ENCODE results near the gene SLAMF7. TPM values are rescaled to one million over a fixed set of nuclear protein-coding genes. Genes with fewer than 3 reads are reported as not detected.
A peak's percentile ranks its signal among the peaks of the same experiment; 100 is the strongest.
"Not testable (repeated sequence)": the region's sequence is repeated elsewhere in the genome, so short reads cannot be mapped to it uniquely, and the experiment has no call there.

Gene SLAMF7, protein sequence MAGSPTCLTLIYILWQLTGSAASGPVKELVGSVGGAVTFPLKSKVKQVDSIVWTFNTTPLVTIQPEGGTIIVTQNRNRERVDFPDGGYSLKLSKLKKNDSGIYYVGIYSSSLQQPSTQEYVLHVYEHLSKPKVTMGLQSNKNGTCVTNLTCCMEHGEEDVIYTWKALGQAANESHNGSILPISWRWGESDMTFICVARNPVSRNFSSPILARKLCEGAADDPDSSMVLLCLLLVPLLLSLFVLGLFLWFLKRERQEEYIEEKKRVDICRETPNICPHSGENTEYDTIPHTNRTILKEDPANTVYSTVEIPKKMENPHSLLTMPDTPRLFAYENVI
- total RNA-seq: 1 to 10 TPM; 2.5 to 3.9 (median 2.7) TPM

DNA sequence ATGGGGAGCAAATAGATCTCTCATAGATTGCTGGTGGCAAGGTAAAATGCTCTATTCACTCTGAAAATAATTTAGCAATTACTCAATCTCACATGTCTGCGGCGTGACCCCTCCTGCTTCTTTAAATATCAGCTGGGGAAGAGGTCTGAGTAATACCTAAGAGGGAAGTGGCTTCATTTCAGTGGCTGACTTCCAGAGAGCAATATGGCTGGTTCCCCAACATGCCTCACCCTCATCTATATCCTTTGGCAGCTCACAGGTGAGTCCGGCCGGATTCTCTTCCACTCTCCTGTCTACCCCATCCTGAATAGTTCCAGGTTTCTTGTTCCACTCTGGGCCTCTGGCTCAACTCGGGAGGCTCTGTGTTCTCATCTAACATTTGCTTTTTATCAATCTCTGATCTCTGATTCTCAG is at the start of gene SLAMF7:
Gene SLAMF7, plus strand, starts transcription at position 150 of the 414 bp plus-strand sequence. Its CDS starts 55 bp downstream, at position 205.
- peak in 2 of 3 donors; percentile 67 to 70 for DNase-seq
- H3K4me3 ChIP-seq: peak within 1 kb of the TSS in 3 of 4 donors; percentile 6 to 31 (median 21)

DNA sequence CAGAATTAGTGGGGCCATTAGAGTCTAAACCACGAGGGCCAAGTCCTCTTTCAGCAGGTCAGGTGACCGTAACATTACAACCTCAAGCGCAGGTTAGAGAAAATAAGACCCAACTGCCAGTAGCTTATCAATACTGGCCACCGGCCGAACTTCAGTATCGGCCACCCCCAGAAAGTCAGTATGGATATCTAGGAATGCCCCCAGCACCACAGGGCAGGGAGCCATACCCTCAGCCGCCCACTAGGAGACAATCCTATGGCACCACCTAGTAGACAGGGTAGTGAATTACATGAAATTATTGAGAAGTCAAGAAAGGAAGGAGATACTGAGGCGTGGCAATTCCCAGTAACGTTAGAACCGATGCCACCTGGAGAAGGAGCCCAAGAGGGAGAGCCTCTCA is 46.7 kb upstream of the SLAMF7 start:
- not testable (repeated sequence) for H3K27me3 ChIP-seq, H3K4me1 ChIP-seq, H3K4me3 ChIP-seq, H3K9me3 ChIP-seq, DNase-seq, H3K36me3 ChIP-seq, H3K27ac ChIP-seq
- TF ChIP-seq, protein P1, sequence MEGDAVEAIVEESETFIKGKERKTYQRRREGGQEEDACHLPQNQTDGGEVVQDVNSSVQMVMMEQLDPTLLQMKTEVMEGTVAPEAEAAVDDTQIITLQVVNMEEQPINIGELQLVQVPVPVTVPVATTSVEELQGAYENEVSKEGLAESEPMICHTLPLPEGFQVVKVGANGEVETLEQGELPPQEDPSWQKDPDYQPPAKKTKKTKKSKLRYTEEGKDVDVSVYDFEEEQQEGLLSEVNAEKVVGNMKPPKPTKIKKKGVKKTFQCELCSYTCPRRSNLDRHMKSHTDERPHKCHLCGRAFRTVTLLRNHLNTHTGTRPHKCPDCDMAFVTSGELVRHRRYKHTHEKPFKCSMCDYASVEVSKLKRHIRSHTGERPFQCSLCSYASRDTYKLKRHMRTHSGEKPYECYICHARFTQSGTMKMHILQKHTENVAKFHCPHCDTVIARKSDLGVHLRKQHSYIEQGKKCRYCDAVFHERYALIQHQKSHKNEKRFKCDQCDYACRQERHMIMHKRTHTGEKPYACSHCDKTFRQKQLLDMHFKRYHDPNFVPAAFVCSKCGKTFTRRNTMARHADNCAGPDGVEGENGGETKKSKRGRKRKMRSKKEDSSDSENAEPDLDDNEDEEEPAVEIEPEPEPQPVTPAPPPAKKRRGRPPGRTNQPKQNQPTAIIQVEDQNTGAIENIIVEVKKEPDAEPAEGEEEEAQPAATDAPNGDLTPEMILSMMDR (IDR thresholded peaks at IDR 0.05): peak in 2 of 6 experiments; percentile 21 to 45

More for the DNA sequence above, at the start of gene SLAMF7:
- H3K27ac ChIP-seq: peak within 1 kb of the TSS; percentile 41 to 59 (median 50)
- no peaks in the 10 kb centered on the region for H3K27me3 ChIP-seq
- peak in 1 of 2 donors; percentile 23 for TF ChIP-seq POLR2A (IDR thresholded peaks at IDR 0.05)
- TF ChIP-seq, protein P1 (IDR thresholded peaks at IDR 0.05): no peak
- no peaks in the 10 kb centered on the region for H3K4me1 ChIP-seq
- peaks cover 0 to 3% (median 0%) of the 10 kb centered on the region in 4 donors for H3K9me3 ChIP-seq
- no peaks in the 10 kb centered on the region for H3K36me3 ChIP-seq

GRCh38 chr1:160702100-160702499 is 36.9 kb upstream of the SLAMF7 start:
- Histone ChIP-seq H3K36me3 (no peaks in the 10 kb centered on the region), H3K4me3 (no peak overlapping the region), H3K4me1 (peaks cover 0 to 12% (median 3%) of the 10 kb centered on the region in 4 donors), H3K27me3 (no peaks in the 10 kb centered on the region), H3K27ac (no peak overlapping the region), H3K9me3 (no peaks in the 10 kb centered on the region)
- TF ChIP-seq POLR2A (IDR thresholded peaks at IDR 0.05): no peak
- TF ChIP-seq, protein P1 (IDR thresholded peaks at IDR 0.05): no peak
- no peak for DNase-seq

- H3K9me3 ChIP-seq: no peaks in the 10 kb centered on the region
- H3K27ac ChIP-seq: peak overlapping the region in 1 of 4 donors; percentile 88
- H3K4me1 ChIP-seq: peaks cover 0 to 15% (median 3%) of the 10 kb centered on the region in 4 donors
- no peaks in the 10 kb centered on the region for H3K36me3 ChIP-seq
- no peak for TF ChIP-seq POLR2A (IDR thresholded peaks at IDR 0.05)
- TF ChIP-seq, protein P1 (IDR thresholded peaks at IDR 0.05): no peak
- DNase-seq: no peak
- no peak overlapping the region for H3K4me3 ChIP-seq
- no peaks in the 10 kb centered on the region for H3K27me3 ChIP-seq
Measured at GRCh38 chr1:160704250-160704649, 34.8 kb upstream of the SLAMF7 start.

GRCh38 chr1:160705212-160705621 is 33.8 kb upstream of the SLAMF7 start:
- not testable (repeated sequence) for H3K4me3 ChIP-seq, H3K36me3 ChIP-seq, H3K27me3 ChIP-seq, DNase-seq, H3K9me3 ChIP-seq
- H3K27ac ChIP-seq: peak overlapping the region in 1 of 4 donors; percentile 88
- H3K4me1 ChIP-seq: peaks cover 0 to 15% (median 3%) of the 10 kb centered on the region in 4 donors

DNA sequence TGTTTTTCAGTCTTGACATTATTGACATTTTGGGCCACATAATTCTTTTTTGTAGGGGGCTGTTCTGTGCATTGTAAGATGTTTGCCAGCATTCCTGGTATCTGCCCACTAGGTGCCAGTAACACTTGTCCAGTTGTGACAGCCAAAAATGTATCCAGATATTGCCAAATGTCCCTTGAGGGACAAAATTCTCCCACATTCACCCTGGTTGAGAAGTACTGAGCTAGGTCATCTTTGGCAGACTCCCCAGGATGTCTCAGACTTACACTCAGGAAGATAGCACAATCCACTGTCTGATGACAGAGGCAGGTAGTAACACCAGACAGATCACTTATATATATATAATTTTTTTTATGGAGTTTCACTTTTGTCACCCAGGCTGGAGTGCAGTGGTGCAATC is 33.3 kb upstream of the SLAMF7 start:
- no peaks in the 10 kb centered on the region for H3K36me3 ChIP-seq
- H3K4me3 ChIP-seq: no peak overlapping the region
- no peaks in the 10 kb centered on the region for H3K9me3 ChIP-seq
- H3K27ac ChIP-seq: peak overlapping the region in 2 of 4 donors; percentile 16 to 88
- H3K4me1 ChIP-seq: peaks cover 0 to 15% (median 3%) of the 10 kb centered on the region in 4 donors
- TF ChIP-seq, protein P1 (IDR thresholded peaks at IDR 0.05): no peak
- no peak for TF ChIP-seq POLR2A (IDR thresholded peaks at IDR 0.05)
- no peaks in the 10 kb centered on the region for H3K27me3 ChIP-seq
- DNase-seq: no peak

Measured in Peyer's patch (tissue), 4 donors.